GM04504 (cell line): Measurements from ENCODE around the gene ARHGAP35.
"Not testable (repeated sequence)": the region's sequence is repeated elsewhere in the genome, so short reads cannot be mapped to it uniquely, and the experiment has no call there.

ENCODE experiments used
- DNase-seq: peaks from one replicate; pipeline ENCODE4 v3.0.0-alpha.2; 2012; ENCODE audit warnings: low read depth

Gene ARHGAP35

DNA sequence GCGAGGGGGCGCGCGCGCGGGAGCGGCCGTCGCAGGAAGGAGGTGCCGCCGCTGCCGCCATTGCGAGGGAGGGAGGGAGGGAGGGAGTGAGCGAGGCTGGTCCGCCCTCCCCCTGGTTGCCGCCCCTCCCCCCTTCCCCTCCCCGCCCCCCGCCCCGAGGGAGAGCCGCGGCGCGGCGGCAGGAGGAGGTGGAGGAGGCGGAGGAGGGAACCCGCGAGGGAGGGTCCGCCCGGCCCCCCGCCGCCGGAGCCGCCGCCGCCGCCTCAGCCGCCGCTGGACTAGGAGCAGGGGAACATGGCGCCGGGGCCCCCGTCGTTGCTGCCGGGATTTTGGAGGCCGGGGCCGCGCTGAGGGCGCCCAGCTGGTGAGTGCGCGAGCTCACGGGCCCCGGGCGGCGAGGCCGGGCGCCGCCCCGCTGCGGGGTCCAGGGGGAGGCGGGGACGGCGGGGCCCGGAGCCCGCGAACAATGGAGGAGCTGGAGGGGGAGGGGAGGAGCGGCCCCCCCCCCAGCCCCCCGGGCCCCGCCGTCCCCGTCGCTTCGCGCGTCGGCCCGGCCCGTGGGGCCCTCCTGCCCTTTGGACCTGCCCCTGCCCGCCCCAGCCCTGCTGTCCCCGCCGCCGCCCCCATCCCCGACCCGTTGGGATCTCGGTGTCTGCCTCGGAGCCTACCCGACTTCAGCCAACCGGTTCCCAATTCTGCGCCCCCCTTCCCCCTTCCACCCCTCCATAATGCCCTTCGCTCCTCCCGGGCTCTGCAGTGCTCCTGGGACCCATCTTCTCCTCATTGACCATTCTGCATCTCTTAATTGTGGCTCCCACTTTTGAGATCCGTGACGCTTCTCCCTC lies at the start of gene ARHGAP35:
Gene ARHGAP35, plus strand, starts transcription at position 152 of the 845 bp plus-strand sequence. CDS start 57,679 bp downstream, outside the sequence.
- DNase-seq: no peak

DNA sequence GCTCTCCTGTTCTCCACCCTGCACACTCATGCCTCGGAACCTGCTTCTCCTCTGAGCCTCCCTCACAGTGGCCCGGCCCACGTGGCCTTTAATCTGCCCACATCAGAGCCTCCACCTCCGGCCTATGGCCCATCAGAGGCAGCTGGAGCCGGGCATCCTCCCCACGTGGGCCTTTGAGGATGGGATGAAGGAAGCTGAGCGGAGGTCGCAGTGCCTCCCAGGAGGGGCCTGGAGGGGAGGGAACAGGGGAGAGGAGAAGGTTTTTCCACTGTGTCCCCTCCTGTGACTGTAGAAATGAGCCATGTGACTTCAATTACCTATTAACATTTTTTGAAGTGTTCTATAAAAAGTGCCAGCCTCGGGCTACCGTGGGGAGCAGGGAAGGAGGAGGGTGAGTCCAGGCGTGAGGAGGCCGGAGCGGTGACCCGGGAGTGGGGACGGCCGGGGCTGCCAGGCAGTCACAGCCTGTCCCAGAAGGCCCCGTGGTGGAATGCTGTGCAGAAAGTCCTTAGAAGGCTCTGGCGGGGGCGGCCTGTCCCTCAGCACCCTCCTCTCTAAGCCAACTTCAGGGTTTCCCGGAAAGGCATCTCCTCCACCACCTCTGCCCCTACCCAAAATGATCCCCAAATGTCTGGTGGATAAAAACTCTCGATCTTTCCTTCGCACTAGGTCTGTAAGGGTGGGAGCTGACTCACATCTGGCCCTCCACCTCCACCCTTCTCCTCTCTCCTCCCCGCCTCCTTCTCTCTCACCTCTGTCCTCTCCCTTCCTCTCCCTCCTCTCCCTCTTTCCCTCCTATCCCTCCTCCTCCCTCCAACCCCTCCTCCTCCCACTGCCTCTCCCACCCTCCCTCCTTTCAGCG lies 47.6 kb upstream of the ARHGAP35 start:
- DNase-seq: no peak

DNA sequence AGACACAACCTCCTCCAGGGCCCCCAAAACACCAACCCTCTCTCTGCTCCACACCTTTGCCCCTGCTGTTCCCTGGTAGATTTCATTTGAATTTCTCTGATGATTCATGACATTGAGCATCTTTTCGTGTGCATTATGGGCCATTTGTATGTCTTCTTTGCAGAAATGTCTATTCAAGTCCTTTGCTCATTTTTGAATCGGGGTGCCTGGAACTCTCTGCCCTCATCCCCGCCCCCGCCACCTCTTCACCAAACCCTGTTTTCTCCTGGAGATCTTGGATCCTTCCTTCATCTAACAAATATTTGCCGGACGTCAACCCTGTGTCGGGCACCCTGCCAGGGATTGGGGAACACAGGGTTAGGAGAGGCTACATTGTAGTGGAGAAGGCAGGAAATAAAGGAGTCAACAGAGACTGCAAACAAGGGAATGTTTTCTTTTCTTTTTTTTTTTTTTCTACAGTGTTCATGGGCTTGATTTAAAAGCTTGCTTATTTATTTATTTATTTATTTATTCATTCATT lies 46.9 kb upstream of the ARHGAP35 start:
- DNase-seq: no peak

DNA sequence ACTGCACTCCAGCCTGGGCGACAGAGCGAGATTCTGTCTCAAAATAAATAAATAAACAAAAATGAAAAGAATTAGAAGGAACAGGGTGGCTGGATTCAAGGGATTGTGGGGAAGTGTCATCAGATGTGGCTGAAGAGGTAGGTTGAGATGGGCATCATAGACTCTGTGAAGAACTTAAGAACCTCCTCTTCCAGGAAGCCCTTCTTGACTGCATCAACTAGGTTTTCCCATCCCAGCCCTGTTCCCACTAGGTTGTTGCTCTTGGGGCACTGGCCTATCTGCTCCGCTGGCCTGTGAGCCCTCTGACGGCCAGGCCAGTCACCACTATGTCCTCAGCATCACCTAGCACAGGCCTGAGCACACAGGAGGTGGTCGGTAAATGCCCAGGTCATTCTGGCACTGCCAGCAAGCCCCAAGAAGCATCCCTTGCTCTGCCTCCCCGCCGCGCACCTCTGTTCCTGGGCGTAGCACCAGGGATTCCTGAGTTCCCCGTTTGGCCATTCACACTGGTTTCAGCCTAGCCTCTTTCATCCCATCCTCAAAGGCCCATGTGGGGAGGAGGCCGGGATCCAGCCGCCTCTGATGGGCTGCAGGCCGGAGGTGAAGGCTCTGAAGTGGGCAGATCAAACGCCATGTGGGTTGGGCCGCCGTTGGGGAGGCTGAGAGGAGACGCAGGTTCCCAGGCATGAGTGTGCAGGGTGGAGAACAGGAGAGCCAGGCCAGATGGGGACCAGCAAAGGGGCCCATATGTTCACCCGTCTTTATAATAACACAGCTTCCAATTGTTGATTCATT lies 44.8 kb upstream of the ARHGAP35 start:
- DNase-seq: no peak

DNA sequence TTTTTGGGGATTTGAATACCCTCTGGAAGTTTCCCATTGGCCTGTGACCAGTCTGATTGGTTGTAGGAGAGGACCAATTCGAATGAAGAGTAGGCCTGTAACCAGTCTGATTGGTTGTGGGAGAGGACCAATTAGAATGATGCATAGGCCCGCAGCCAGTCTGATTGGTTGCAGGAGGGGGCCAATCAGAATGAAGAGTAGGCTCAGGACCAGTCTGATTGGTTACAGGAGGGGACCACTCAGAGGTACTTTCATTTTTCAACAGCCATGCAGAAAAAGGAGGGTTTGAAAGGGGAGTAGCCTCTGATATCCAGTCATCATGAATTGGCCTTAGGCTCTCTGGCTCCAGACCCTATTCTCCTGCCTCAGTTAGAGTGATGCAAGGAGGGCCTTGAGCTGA lies 42.0 kb upstream of the ARHGAP35 start:
- DNase-seq: no peak

DNA sequence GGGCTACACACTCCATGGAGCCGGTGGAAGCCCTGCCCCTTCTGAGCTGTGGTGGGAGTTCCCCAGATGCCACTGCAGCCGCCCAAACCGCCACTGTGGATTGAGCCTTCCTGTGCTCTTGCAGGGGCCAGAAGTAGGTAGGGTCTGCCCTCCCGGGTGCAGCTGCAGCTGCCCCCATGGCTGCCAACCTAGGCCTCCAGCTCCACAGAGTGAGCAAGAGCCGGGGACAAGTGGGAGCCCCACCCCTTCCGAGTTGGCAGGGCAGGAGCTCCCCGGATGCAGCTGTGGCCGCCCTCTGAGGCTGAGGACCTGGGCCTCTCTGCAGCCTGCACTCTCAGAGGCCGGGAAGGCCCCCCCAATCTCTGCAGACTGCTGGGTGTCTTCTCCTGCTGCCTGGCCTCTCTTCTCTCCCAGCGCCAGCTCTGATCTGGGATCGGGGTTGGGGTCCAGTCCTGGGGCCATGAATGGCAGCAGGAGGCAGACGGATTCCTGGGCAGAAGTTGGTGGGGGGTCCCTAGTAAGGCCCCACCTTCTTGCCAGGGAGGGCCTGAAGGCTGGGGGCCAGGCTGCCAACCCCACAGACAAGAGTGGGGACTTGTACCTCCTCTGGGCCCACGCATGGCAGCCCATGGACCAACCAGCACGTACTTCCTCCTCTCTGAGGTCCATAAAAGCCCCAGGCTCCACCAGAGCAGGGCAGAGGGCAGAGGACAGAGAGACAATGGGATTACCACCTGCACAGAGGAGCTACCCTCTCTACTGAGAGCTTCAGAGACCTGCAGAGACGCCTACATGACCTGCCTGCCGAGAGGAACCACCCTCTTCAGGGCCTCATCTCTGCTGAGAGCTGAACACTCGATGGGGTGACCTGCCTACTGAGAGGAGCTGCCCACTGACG lies 39.0 kb upstream of the ARHGAP35 start:
- DNase-seq: no peak

DNA sequence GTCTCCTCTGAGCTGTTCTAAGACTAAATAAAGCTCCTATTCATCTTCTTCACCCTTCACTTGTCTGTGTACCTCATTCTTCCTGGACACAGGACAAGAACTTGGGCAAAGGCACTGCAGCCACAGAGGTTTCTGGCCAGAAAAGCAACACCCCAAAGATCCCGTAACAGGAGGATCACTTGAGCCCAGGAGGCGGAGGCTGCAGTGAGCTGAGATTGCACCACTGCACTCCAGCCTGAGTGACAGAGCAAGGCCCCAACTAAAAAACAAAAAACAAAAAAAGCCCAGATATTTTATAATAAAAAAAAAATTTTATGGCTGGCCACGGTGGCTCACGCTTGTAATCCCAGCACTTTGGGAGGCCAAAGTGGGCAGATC lies 38.4 kb upstream of the ARHGAP35 start:
- not testable (repeated sequence) for DNase-seq

DNA sequence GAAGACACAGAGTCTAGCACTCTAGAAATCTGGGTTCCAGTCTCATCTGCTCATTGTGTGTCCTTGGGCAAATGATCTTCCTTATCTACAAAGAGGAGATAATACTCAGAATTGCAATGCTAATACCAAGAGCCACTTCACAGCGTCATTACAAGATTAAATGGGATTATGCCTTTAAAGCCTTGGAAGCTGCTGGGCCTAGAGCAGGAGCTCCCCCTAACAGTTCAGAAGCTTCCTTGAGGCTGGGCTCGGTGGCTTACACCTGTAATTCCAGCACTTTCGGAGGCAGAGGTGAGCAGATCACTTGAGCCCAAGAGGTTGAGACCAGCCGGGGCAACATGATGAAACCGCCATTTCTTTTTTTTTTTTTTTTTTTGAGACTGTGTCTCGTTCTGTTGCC lies 37.7 kb upstream of the ARHGAP35 start:
- no peak for DNase-seq

DNA sequence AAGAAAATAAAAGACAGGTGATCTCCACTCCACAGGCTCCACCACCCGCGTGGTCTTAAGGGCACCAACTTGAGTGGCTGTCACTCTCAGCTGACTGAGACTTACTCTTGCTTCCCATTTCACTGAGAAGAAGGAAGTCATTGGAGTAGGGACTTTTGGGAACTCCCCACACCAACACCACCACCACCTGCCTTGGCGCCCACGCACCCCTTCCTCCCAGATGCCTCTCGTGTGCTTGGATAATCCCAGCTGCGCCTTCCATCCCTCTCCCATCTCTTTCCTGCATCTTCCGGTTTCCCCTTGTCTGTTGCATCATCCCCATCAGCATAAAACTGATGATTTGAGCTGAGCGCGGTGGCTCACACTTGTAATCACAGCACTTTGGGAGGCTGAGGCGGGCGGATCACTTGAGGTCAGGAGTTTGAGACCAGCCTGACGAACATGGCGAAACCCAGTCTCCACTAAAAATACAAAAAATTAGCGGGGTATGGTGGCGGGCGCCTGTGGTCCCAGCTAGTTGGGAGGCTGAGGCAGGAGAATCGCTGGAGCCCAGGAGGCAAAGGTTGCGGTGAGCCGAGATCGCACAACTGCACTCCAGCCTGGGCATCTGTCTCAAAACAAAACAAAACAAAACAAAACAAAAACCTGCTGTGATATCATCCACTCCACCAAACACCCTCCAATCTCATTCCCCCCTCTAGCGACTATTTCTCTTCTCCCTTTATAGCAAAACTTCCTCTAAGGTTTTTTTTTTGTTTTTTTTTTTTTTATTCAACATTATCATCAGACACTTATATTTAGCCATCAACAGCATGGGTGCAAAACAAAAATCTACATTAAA lies 35.7 kb upstream of the ARHGAP35 start:
- no peak for DNase-seq

DNA sequence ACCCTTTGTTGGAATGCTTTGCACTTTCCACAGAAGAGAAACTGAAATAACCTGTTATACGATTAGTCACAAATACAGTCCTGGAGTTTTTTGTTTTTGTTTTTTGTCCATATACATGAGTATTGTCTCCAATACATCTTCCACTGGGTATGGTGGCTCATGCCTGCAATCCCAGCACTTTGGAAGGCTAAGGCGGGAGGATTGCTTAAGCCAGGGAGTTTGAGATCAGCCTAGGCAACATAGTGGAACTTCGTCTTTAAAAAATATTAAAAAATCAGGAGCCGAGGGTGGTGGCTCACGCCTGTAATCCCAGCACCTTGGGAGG lies 35.1 kb upstream of the ARHGAP35 start:
- DNase-seq: no peak

DNA sequence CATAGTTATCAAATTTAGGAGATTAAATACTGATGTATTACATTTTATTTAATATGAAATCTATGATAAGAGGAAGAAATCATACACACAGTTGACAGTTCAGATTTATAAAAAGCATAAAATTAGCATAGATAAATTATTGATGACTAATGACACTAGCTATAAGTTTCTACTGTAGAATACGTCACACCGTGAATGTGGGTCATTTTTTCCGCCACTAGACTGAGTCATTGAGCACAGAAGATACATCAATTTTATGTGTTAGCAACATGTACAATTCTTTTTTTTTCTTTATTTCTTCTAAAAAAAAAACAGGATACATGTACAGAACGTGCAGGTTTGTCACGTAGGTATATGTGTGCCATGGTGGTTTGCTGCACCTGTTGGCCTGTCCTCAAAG lies 32.3 kb upstream of the ARHGAP35 start:
- DNase-seq: peak; percentile 27

DNA sequence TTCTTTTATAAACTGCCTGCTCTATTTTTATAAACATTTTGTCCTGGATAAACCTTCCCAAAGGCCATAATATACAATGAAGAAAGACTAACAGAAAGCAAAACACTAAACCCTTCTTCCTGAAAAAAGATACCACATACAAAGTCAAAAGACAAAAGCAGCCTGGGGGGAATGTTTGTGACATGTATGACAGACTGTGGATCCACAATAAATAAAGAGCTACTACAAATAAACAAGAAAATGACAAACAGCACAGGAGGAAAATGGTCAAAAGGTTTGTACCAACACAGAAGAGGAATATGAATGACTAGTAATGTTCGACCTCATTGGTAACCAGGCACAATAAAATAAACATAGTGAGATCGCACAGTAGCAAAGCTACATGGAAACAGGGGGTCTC lies 29.9 kb upstream of the ARHGAP35 start:
- no peak for DNase-seq

DNA sequence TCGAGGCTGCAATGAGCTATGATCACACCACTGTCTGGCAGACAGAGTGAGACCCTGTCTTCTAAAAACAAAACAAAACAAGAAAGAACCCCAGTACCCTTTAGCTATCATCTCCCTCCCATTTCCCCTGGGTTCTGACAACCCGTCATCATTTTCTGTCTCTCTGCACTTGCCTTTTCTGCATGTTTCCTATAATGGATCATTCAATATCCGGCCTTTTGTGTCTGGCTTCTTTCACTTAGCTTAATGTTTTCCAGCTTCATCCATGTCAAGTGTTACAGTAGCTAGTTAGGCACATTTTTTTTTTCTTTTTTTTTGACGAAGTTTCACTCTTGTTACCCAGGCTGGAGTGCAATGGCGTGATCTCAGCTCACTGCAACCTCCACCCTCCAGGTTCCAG lies 26.7 kb upstream of the ARHGAP35 start:
- DNase-seq: no peak

DNA sequence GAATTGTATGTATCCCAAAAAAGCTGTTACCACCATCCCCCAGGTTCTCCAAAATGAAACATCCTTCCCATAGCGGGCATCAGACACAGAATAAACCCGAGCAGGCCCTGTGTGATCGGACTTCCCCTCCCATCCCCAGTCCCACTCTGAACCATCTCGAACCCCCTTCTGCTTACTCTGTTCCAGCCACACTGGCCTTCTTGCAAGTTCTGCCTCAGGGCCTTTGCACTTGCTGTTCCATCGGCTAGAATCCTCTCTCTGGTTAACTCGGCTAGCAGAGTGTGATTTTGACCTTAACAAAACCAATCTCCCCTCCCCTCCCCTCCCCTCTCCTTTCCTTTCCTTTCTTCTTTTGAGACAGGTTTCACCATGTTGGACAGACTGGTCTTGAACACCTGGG lies 25.8 kb upstream of the ARHGAP35 start:
- DNase-seq: no peak

DNA sequence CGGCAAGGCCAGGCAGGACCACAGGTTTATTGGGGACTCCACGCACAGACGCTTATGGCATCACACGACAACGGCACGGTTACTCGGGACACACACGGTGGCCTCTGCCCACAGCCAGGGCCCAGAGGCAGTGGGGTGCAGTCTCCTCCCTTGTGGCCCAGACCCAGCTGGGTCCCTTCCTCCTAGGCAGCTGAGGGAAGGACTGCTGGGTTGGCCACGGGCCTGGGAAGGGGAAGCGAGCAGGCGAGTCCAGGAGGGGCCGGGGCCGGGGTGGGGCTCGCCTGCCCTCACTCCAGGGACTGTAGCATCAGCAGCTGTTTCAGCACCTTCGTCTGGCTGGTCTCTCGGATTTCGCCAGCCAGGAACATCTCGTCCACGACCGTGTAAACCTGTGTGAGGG lies 22.6 kb upstream of the ARHGAP35 start:
- no peak for DNase-seq

DNA sequence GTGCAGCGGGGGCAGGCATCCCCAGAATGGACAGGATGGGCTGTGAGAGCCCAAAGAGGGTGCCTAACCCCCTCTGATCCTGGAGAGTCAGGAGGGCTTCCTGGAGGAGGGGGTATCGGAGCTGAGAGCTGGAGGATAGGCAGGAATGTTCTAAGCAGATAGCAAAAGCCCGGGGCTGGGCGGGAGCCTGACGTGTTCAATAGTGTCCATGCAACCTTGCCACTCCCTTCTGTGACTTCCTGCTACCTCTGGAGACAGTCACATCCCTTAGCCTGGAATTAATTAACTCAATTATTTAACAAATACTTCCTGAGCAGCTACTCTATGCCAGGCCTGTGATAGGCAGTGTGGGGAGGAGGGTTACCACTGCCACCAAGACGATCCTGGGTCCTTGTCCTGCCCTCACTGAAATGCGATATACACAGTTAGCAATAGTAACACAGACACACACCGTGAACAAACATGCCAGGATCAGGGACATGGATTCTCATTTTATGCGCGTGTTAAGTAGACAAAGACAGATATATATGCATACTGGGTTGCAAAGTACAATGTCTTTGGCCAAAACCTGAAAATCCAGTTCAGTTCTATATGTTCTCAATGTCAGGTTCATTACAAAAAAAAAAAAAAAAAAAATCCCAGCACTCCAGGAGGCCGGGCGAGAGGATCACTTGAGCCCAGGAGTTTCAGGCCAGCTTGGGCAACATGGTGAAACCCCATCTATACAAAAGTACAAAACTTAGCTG lies 20.9 kb upstream of the ARHGAP35 start:
- DNase-seq: no peak

DNA sequence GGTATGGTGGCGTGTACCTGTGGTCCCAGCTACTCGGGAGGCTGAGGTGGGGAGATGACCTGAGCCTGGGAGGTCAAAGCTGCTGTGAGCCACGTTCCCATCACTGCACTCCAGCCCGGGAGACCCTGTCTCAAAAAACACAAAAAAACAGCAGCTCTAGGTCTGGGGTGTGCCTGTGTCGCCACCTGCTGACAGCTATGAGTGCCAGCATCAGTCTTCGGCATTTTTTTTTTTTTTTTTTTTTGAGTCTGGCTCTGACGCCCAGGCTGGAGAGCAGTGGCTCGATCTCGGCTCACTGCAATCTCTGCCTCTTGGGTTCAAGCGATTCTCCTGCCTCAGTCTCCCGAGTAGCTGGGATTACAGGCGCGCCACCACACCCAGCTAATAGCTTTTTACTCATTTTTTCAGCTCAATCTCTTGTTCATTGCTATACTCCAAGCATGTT lies 20.3 kb upstream of the ARHGAP35 start:
- DNase-seq: peak; percentile 39

DNA sequence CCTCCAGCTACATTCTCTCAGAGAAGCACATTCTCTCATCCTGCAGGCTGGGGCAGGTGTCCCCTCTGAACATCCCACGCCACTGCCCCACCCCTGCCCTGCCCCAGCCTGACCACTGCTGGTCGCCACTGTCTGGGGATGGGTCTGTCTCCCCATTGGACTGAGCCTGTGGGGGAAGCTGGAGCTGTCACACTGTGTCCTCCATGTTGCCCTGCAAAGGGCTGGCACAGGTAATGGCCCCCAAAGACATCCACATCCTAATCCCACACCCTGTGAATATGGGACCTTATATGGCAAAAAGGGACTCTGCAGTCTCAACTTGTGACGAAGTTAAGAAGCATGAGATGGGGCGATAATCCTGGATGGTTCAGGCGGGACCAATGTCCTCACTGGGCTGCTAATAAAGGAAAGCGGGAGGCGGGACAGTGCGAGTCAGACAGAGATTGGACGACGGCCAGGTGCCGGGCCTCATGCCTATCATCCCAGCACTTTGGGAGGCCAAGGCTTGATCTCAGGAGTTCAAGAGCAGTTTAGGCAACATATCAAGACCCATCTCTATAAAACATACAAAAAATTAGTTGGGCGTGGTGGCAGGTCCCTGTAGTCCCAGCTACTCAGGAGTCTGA lies 19.2 kb upstream of the ARHGAP35 start:
- peak; percentile 63 for DNase-seq

DNA sequence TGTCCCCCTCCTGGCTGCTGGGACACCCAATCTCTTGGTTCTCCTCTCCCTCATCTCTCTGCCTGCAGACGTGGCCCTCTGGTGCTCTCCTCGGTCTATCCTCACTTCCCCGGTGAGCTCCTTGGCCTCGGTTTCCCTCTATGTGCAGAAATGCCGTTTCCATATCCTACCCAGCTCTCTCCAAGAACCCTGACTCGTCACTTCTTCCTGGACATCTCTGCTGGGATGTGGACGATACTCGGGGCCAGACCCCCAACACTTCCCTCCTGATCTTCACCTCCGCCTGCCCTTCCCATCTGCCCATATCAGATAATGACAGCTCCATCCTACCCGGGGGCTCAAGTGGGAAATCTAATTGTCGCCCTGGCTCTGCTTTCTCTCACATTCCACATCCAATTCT lies 18.0 kb upstream of the ARHGAP35 start:
- no peak for DNase-seq
